ENCODE measurements around the gene FAF2.

Gene FAF2

GRCh38 chr5:176531902-176532493 is 83.8 kb downstream of the FAF2 start:
- no peak for TF ChIP-seq CTCF (IDR thresholded peaks at IDR 0.05)

DNA sequence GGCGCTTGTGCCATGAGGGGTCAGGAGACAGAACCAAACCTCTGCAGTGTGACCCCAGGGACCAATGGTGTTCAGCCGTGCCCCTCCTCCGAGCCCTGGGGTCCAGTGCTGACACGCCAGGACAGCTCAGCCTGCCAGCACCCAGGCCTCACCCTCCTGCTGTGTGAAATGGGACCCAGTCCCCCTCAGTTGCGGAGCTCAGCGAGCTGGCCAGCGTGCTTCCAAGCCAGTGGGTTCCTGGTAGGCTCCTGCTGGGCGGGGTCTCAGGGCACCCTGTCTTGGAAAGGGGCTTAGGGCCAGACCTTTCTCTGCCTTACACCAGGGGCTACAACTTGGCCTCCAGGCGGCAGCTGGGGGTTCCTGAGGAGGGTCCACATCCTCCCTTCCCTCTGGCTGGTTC is 84.6 kb downstream of the FAF2 start:
- TF ChIP-seq CTCF (IDR thresholded peaks at IDR 0.05): no peak

GRCh38 chr5:176533390-176533789 is 85.2 kb downstream of the FAF2 start:
- TF ChIP-seq CTCF (IDR thresholded peaks at IDR 0.05): no peak

- no peak for TF ChIP-seq CTCF (IDR thresholded peaks at IDR 0.05)
These were observed 85.9 kb downstream of the FAF2 start for GRCh38 chr5:176533894-176534611.

DNA sequence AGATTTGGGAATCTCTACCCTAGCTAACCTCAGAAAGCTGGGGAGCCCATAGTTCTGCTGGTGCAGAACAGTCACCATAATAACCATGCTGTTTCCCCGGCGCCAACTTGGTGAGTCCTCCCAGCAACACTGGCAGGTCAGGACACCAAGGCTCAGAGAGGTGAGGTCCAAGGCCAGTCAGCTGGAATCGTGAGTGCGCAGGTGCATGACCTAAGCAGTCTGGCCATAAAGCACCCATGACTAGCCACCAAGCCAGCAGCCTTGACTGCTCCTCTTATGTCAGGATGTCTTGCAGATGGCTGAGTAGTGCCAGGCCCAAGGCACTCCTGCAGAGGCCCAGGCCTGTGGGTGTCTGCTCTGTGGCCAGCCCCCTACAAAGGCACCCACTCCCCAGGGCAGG is 86.5 kb downstream of the FAF2 start:
- TF ChIP-seq CTCF (IDR thresholded peaks at IDR 0.05): no peak

DNA sequence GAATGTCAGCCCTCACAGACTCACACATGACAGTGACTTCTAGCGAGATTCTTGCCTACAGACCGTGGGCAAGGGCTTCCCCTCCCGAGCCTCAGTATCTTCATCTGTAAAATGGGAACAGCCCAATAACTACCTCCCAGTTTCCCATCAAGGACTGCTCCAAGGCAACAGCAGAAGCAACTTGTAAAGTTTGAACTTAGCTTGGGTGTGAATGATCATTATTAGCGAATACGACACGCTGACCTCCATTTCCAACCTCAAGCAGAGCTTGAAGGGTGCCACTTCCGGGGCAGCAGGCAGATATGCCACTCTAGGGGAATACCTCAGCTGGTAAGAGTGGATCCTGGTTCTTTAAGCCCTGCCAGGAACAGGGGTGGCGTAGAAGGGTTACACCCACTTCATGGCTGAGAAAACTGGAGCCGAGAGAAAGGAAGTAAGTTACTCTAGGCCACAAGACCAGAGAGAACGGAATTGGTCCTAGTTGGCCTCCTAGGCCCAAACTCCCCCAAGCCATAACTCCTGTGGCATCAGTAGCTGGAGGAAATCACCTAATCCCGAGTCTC is 87.0 kb downstream of the FAF2 start:
- no peak for TF ChIP-seq CTCF (IDR thresholded peaks at IDR 0.05)

GRCh38 chr5:176535664-176536131 is 87.5 kb downstream of the FAF2 start:
- TF ChIP-seq CTCF (IDR thresholded peaks at IDR 0.05): no peak

All from LNCAP (cell line).